Testis (tissue), 3 donors: ENCODE results near the gene MRPL42. TPM values are rescaled to one million over a fixed set of nuclear protein-coding genes. Genes with fewer than 3 reads are reported as not detected.
A peak's percentile ranks its signal among the peaks of the same experiment; 100 is the strongest.
"Not testable (repeated sequence)": the region's sequence is repeated elsewhere in the genome, so short reads cannot be mapped to it uniquely, and the experiment has no call there.

Source experiments
- DNase-seq: peaks from one replicate; pipeline ENCODE4 v3.0.0-alpha.2; 2019
- H3K27ac ChIP-seq, 2 donors: fragments of 200-600 bp; sonication (generic); one replicate each; pipeline ENCODE4 v1.5.1; 2019
- H3K27me3 ChIP-seq: fragments of 200-600 bp; sonication (generic); one replicate; pipeline ENCODE4 v1.5.1; 2019
- H3K36me3 ChIP-seq: fragments of 200-600 bp; sonication (generic); one replicate; pipeline ENCODE4 v1.5.1; 2017; ENCODE audit warnings: low read depth; ENCODE audit errors: missing control alignments
- H3K4me1 ChIP-seq: fragments of 200-600 bp; sonication (generic); one replicate; pipeline ENCODE4 v1.5.1; 2019
- H3K4me3 ChIP-seq, 2 donors: fragments of 200-600 bp; sonication (generic); one replicate each; pipeline ENCODE4 v1.5.1; 2017 to 2019
- H3K9me3 ChIP-seq: fragments of 200-600 bp; sonication (generic); one replicate; pipeline ENCODE4 v1.5.1; 2017
- POLR2A ChIP-seq: fragments of 450-650 bp; IDR thresholded peaks from one replicate; pipeline ENCODE4 v1.6.1; 2017; ENCODE audit warnings: antibody characterized with exemption, mild to moderate bottlenecking, moderate library complexity
- WGBS, 2 donors: methylation state at CpG; one replicate each; pipeline ENCODE4 v1.1.5; 2018; 5-methylcytosine and 5-hydroxymethylcytosine counted together
- intact Hi-C: fragments of 100-400 bp; cut with DNase I; formaldehyde crosslinking; loops from one replicate; pipeline ENCODE4 v1.15.1; 2023; ENCODE audit warnings: low total_unique reads
- polyA plus RNA-seq: library from polyadenylated mRNA; stranded (reverse); fragments of 350-450 nt; fragmentation: Illumina TruSeq; extraction: RNeasy Lipid Tissue Mini Kit (QIAGEN cat#74804); gene quantifications from one replicate; pipeline ENCODE4 v1.2.3, GENCODE V29; 2014; ENCODE audit warnings: low read depth, low replicate concordance; ENCODE audit not compliant: insufficient read depth
- total RNA-seq, 2 donors: library from RNA; depleted of rRNA; stranded (reverse); fragments of >200 nt; gene quantifications; one replicate each; pipeline ENCODE4 v1.2.3, GENCODE V29; 2016
- TF ChIP-seq, protein P1 (sequence below), 3 experiments: fragments of 450-650 bp in 2 of 3; fragments of 200-600 bp in 1 of 3; sonication (generic) in 1 of 3; IDR thresholded peaks; one replicate each; pipeline ENCODE4 v1.5.1; 2016 to 2019; ENCODE audit warnings: antibody characterized with exemption in 3 of 3, mild to moderate bottlenecking in 2 of 3, moderate library complexity in 1 of 3

The MRPL42 gene
- total and polyA plus RNA-seq, 3 donors from 2014 or later: 38.8 to 93.5 (median 39.6) TPM

DNA sequence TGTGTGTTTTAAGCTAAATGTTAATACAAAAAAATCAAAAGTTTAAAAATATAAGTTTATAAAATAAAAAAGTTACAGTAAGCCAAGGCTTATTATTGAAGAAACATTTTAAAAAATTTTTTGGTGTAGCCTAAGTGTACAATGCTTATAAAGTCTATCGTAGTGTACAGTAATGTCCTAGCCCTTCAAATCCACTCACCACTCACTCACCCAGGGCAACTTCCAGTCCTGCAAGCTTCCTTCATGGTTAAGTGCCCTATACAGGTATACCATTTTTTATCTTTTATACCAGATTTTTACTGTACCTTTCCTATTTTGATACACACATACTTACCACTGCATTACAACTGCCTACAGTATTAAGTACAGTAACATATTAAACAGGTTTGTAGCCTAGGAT, 37.5 kb upstream of the MRPL42 start:
- no peaks in the 10 kb centered on the region for H3K9me3 ChIP-seq
- H3K27me3 ChIP-seq: no peaks in the 10 kb centered on the region
- H3K27ac ChIP-seq: no peak overlapping the region
- DNase-seq: no peak
- no peak for TF ChIP-seq POLR2A
- TF ChIP-seq, protein P1, sequence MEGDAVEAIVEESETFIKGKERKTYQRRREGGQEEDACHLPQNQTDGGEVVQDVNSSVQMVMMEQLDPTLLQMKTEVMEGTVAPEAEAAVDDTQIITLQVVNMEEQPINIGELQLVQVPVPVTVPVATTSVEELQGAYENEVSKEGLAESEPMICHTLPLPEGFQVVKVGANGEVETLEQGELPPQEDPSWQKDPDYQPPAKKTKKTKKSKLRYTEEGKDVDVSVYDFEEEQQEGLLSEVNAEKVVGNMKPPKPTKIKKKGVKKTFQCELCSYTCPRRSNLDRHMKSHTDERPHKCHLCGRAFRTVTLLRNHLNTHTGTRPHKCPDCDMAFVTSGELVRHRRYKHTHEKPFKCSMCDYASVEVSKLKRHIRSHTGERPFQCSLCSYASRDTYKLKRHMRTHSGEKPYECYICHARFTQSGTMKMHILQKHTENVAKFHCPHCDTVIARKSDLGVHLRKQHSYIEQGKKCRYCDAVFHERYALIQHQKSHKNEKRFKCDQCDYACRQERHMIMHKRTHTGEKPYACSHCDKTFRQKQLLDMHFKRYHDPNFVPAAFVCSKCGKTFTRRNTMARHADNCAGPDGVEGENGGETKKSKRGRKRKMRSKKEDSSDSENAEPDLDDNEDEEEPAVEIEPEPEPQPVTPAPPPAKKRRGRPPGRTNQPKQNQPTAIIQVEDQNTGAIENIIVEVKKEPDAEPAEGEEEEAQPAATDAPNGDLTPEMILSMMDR (IDR thresholded peaks at IDR 0.05): no peak
- 74 to 83% methylated on average over 1 of the region's 1 CpG for WGBS, 2 donors
- H3K4me1 ChIP-seq: peaks cover 34% of the 10 kb centered on the region
- no peaks in the 10 kb centered on the region for H3K36me3 ChIP-seq
- no peak overlapping the region for H3K4me3 ChIP-seq
- intact Hi-C loops: no loop called here

DNA sequence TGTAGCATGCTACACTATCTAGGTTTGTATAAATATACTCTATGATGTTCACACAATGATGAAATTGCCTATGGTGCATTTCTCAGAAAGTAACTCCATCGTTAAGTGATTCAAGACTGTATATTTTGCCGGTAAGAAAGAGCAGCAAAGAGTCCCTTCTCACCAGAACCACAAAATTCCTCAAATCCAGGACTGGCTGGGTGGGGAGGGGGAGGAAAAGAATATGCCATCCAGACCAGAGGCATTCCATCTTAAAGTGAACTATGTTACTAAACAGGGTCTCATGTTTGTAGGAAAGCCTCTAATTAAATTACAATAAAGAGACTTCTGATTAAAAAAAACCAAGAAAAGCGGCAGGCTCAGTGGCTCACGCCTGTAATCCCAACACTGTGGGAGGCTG, 37.0 kb upstream of the MRPL42 start:
- WGBS, 2 donors: 80 to 89% methylated on average over 4 of the region's 4 CpGs

DNA sequence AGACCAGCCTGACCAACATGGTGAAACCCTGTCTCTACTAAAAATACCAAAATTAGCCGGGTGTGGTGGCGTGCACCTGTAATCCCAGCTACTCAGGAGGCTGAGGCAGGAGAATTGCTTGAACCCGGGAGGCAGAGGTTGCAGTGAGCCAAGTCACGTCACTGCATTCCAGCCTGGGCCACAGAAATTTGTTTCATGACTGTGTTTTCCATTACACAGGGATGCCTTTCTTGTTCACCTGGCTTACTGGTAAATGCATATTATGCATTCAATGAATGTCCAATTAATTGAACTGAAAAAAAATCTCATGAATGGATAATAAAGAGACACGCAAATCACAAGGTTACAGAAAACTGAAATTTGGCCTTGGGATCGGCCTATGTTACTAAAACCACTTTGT, 35.3 kb upstream of the MRPL42 start:
- H3K36me3 ChIP-seq, H3K27ac ChIP-seq, H3K4me3 ChIP-seq, DNase-seq, H3K9me3 ChIP-seq, H3K27me3 ChIP-seq, intact Hi-C loops: not testable (repeated sequence)
- H3K4me1 ChIP-seq: peaks cover 26% of the 10 kb centered on the region
- 67 to 80% methylated on average over 6 of the region's 6 CpGs for WGBS, 2 donors

More for the DNA sequence above, 37.0 kb upstream of the MRPL42 start:
- peaks cover 34% of the 10 kb centered on the region for H3K4me1 ChIP-seq
- no peak for DNase-seq
- no peak overlapping the region for H3K27ac ChIP-seq
- intact Hi-C loops: no loop called here
- TF ChIP-seq, protein P1 (IDR thresholded peaks at IDR 0.05): no peak
- no peak for TF ChIP-seq POLR2A
- H3K9me3 ChIP-seq: no peaks in the 10 kb centered on the region
- no peak overlapping the region for H3K4me3 ChIP-seq
- no peaks in the 10 kb centered on the region for H3K27me3 ChIP-seq
- H3K36me3 ChIP-seq: no peaks in the 10 kb centered on the region

DNA sequence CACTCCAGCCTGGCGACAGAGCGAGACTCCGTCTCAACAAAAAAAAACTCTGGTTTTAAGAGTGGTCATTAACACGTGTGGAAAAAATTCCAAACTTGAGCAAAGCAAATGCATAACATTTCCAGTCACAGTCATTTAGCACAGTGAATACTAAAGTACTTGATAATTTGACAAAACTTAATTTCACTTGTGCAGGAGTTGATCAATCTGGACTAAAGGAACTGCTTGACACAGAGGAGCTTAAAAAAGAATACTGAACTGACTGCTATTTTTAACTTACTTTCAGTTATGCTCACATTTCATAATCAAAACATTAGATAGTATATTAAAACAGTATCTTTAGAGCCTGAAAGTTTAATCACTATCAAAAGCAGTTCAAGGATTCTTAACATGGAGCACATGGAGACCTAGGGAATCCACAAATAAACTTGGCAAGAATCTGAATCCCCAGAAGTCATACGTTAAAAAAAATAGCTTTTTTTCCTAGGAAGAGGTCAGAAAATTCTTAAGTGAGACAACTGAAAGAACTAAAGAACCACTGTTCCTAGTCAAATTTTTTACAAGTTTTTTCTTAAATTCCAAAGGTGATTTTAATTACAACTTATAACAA, 33.0 kb upstream of the MRPL42 start:
- 29 to 33% methylated on average over 5 of the region's 5 CpGs for WGBS, 2 donors
- Histone ChIP-seq H3K4me1 (peaks cover 29% of the 10 kb centered on the region), H3K9me3 (no peaks in the 10 kb centered on the region), H3K36me3 (no peaks in the 10 kb centered on the region), H3K27ac (peak overlapping the region; percentile 73 to 77), H3K27me3 (no peaks in the 10 kb centered on the region), H3K4me3 (no peak overlapping the region)
- no peak for DNase-seq
- intact Hi-C loops: no loop called here
- no peak for TF ChIP-seq POLR2A
- TF ChIP-seq, protein P1 (IDR thresholded peaks at IDR 0.05): no peak

DNA sequence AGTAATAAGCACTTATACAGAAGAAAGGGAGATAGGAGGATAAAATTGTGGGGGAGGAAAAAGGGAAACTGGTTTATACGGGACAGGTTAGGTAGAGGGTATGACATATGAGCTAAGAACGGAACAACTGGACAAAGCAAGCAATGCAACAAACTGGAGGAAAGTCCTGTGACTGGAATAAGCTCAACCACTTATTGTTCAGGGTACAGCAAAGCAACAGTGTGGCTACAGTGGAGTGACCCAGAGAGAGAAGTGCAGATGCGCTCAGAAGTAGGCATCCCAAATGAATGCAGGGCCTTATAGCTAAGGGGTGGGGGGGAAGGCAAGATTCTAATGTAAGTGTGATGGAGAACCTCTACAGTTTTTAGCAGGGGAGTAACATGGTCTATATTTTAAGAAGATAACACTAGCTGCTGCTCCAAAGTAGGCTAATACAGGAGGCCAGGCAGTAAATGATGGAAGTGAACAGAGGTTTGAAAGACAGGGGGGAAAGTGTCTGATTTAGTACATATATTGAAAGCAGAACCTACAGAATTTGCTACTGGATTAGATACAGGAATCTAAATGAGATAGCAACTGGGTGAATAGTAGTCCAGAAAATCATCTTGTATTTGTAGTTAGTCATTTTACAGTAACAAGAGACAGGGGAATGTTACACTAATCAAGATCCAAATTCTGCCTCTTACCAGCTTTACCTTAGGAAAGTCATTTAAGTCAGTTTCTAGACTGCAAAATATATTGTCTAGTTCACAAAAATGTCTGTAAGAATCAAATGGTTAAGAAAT, 28.9 kb upstream of the MRPL42 start:
- TF ChIP-seq, protein P1 (IDR thresholded peaks at IDR 0.05): no peak
- no peak for TF ChIP-seq POLR2A
- H3K27me3 ChIP-seq: no peaks in the 10 kb centered on the region
- peak overlapping the region in 1 of 2 donors; percentile 2 for H3K27ac ChIP-seq
- H3K9me3 ChIP-seq: no peaks in the 10 kb centered on the region
- H3K36me3 ChIP-seq: no peaks in the 10 kb centered on the region
- intact Hi-C loops: no loop called here
- no peak overlapping the region for H3K4me3 ChIP-seq
- DNase-seq: no peak
- H3K4me1 ChIP-seq: peaks cover 40% of the 10 kb centered on the region
- WGBS, 2 donors: 50 to 60% methylated on average over 3 of the region's 3 CpGs
